AG04449 (cell line): ENCODE measurements around the gene CHAF1B.
"Not testable (repeated sequence)": the region's sequence is repeated elsewhere in the genome, so short reads cannot be mapped to it uniquely, and the experiment has no call there.

ENCODE experiments used
- CTCF ChIA-PET: fragments of 350-600 bp; formaldehyde crosslinking; extraction: SDS; loops from one replicate; lab custom pipeline; 2021; ENCODE audit warnings: antibody characterized with exemption; lab: Yijun Ruan, JAX
- POLR2A ChIA-PET: fragments of 400-600, 350-600 bp; formaldehyde crosslinking; extraction: SDS; loops from one replicate; lab custom pipeline; 2020; ENCODE audit warnings: antibody characterized with exemption, inconsistent platforms; lab: Yijun Ruan, JAX
- DNase-seq: peaks from one replicate; pipeline ENCODE4 v3.0.0-alpha.2; 2010; ENCODE audit warnings: low read depth, low spot score
- H3K4me3 ChIP-seq: 2 replicates; pipeline ENCODE4 v1.5.1; 2011; ENCODE audit warnings: low read depth, mild to moderate bottlenecking, control low read depth, low read length
- TF ChIP-seq, protein P1 (sequence below): IDR thresholded peaks from one replicate; pipeline ENCODE4 v1.5.1; 2011; ENCODE audit warnings: mild to moderate bottlenecking, moderate library complexity, low read length, control low read depth, inconsistent platforms; ENCODE audit not compliant: insufficient read depth; ENCODE audit errors: missing control alignments

CHAF1B gene

DNA sequence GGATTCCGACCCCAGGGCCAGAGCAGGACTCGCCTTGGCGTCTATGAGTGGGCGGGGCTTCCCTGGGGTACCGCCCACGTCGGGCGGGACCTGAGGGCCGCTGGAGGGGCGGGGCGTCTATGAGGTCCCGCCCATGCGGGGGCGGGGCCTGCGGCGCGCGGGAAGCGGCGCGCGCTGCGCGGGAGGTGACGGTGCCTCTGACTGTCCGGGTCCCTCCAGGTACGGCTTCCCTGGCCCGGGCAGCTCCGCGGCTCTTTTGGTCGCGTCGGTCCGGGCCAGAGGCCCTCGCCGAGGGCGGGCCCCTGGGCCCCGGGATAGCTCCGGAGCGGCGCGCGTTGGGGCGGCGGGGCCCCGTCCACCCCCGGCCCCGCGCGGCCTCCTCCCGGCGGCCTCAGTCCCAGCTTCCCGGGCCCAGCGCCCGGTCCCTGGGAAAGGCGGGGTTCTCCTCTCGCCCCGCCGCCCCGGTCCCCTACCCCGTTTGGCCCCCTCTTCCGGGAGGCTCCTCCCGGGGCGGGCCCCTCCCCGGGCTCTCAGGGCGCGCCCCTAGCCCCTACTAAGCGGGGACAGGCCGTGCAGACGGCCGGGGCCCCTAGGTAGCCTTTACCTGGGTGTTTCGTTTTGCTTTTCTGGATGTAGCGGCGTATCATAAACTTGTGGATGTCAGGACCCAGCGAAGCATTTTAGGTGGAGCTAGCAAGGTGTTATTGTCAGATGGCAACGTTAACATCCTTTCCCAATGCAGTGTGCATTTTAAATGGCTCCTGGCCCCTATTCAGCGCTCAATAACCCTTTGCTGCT lies at the start of gene CHAF1B:
TSS of gene CHAF1B (plus strand) at position 160 of the 798 bp plus-strand sequence. CDS start 745 bp downstream, outside the sequence.
- no peak for DNase-seq
- POLR2A ChIA-PET: no interaction called here
- TF ChIP-seq, protein P1, sequence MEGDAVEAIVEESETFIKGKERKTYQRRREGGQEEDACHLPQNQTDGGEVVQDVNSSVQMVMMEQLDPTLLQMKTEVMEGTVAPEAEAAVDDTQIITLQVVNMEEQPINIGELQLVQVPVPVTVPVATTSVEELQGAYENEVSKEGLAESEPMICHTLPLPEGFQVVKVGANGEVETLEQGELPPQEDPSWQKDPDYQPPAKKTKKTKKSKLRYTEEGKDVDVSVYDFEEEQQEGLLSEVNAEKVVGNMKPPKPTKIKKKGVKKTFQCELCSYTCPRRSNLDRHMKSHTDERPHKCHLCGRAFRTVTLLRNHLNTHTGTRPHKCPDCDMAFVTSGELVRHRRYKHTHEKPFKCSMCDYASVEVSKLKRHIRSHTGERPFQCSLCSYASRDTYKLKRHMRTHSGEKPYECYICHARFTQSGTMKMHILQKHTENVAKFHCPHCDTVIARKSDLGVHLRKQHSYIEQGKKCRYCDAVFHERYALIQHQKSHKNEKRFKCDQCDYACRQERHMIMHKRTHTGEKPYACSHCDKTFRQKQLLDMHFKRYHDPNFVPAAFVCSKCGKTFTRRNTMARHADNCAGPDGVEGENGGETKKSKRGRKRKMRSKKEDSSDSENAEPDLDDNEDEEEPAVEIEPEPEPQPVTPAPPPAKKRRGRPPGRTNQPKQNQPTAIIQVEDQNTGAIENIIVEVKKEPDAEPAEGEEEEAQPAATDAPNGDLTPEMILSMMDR: no peak
- CTCF ChIA-PET: interaction anchor here (1.2 kb wide), 2 partner anchors 11 to 37 kb away, joined by 3 read pairs; no protein-coding TSS in a partner anchor
- peak within 1 kb of the TSS; percentile 63 for H3K4me3 ChIP-seq

DNA sequence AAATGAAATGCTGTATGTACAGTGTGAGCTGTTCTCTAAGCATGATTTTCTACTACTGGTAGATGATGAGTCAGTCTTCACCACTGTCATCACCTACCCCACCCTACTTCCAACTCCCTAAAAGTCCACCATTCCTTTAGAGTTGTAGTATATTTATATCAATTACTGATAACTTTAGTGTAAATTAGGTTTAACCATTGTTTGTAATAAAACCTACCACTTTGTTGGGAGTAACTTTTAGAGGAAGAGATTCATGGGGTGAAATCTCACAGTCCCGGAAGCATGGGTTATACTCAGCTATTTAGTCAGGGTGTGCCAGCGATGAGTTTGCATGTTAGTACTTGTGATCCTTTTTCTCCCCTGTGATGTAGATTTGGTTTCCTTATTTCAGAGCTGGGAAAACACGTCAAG lies 48.1 kb upstream of the CHAF1B start:
- TF ChIP-seq, protein P1: no peak
- ChIA-PET POLR2A (interaction anchor here (0.6 to 1.0 kb wide), 2 partner anchors 15 to 17 kb away, joined by 3 read pairs; partner anchors contain the start of gene MORC3), CTCF (interaction anchor here (0.7 to 1.8 kb wide), 3 partner anchors 14 to 197 kb away, joined by 3 to 5 read pairs (median 4); no protein-coding TSS in a partner anchor)
- H3K4me3 ChIP-seq: no peak overlapping the region
- no peak for DNase-seq

DNA sequence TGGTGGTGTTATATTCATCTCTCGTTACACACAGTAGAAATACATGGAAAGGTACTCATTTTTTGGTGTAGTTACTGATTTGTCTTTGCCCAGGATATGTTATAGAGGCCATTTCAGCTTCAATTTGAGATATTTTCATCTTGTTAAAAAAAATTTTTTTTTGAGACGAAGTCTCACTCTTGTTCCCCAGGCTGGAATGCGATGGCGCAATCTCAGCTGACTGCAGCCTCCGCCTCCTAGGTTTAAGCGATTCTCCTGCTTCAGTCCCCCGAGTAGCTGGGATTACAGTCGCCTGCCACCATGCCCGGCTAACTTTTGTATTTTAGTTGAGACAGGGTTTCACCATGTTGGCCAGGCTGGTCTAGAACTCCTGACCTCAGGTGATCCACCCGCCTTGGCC lies 46.2 kb upstream of the CHAF1B start:
- no peak for DNase-seq
- ChIA-PET POLR2A (interaction anchor here (0.6 kb wide), 1 partner anchor 127 kb away, joined by 3 read pairs; no protein-coding TSS in a partner anchor), CTCF (interaction anchor here (0.8 kb wide), 1 partner anchor 198 kb away, joined by 4 read pairs; no protein-coding TSS in a partner anchor)
- TF ChIP-seq, protein P1: no peak
- H3K4me3 ChIP-seq: no peak overlapping the region

DNA sequence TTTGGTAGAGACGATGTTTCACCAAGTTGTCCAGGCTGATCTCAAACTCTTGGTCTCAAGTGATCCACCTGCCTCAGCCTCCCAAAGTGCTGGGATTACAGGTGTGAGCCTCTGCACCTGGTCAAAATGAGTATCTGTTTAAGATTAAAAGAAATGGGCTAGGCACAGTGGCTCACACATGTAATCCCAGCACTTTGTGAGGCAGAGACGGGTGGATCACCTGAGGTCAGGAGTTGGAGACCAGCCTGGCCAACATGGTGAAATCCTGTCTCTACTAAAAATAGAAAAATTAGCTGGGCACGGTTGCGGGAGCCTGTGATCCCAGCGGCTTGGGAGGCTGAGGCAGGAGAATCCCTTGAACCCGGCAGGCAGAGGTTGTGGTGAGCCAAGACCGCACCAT lies 42.6 kb upstream of the CHAF1B start:
- POLR2A ChIA-PET, DNase-seq, H3K4me3 ChIP-seq, CTCF ChIA-PET: not testable (repeated sequence)

DNA sequence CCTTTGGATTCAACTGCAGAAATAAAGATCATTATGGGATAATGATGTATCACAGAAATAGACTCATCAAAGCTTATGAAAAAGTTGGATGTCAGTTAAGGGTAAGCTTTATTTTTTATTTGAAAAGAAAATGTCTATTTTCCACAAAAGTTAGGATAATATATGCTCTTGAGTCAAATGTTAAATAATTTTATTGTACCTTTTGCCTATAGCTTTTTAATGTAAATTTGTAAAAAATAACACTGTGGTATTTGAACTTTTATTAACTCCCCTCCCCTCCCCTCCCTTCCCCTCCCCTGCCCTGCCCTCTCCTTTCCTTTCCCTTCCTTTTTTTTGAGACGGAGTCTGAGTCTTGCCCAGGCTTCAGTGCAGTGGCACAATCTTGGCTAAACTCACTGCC lies 40.3 kb upstream of the CHAF1B start:
- ChIA-PET CTCF (interaction anchor here (1.0 to 1.6 kb wide), 2 partner anchors 21 to 25 kb away, joined by 3 to 4 read pairs; partner anchors contain the start of gene MORC3), POLR2A (no interaction called here)
- DNase-seq: no peak
- H3K4me3 ChIP-seq: no peak overlapping the region
- TF ChIP-seq, protein P1: no peak

DNA sequence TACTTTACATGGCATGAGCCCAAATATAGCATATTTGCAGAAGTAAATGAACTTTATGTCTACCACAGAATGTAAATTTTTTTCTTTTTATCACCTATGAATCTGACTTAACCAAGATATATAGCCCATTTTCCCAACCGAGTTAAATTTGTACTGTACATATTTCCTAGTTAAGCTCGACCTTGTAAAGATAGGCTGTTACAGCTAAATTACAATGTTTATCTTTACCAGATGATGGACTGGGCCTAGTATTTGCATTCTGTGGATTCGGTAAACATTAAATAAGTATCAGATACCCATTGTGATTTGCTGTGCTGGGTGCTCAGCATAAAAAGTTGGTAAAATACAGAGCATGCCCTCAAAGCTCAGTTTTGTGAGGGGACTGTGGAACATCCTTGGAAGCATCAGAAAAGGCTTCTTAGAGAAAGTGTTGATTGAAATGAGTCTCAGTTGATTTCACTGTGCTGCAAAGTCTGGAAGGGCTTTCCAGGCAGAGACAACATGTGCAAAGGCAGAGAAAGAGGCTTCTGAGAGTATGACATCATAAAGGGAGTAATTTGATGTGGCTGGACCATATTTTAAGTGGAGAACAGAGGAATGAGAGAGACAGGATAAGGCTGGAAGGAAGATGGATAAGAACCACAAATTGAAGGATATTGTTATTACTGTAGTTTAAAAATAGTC lies 37.8 kb upstream of the CHAF1B start:
- H3K4me3 ChIP-seq: no peak overlapping the region
- no peak for DNase-seq
- POLR2A ChIA-PET: no interaction called here
- CTCF ChIA-PET: interaction anchor here (0.9 to 1.2 kb wide), 4 partner anchors 11 to 205 kb away, joined by 3 to 4 read pairs (median 3); no protein-coding TSS in a partner anchor
- TF ChIP-seq, protein P1: no peak
